Endothelial cell of umbilical vein (primary cell): ENCODE data around the gene EMID1. TPM values are rescaled to one million over a fixed set of nuclear protein-coding genes. Genes with fewer than 3 reads are reported as not detected.

Source experiments
- BruUV-seq: library from RNA; stranded (reverse); fragments of 400-500 nt; replicated peaks from 2 replicates; lab custom pipeline; 2021; lab: Mats Ljungman, UMichigan
- CTCF ChIA-PET: fragments of 300-600, 350-600 bp; sonication (Branson Sonifier 250); formaldehyde crosslinking; loops from one replicate; lab custom pipeline; 2021; ENCODE audit warnings: antibody characterized with exemption, inconsistent platforms; lab: Charles Lee
- POLR2A ChIA-PET: fragments of 300-600, 350-600 bp; sonication (Branson Sonifier 250); formaldehyde crosslinking; loops from one replicate; lab custom pipeline; 2021; ENCODE audit warnings: antibody characterized with exemption, inconsistent platforms; lab: Charles Lee
- DNase-seq: peaks from one replicate; pipeline ENCODE4 v3.0.0-alpha.2; 2011; ENCODE audit warnings: low read depth, low spot score
- FAIRE-seq: peaks from 2 replicates; lab custom pipeline; 2011; peaks lifted over from hg19 to GRCh38; lab: Jason Lieb, UNC
- H2AFZ ChIP-seq: 2 replicates; pipeline ENCODE4 v1.6.0; 2012; ENCODE audit warnings: low read depth, low read length, control low read depth, inconsistent platforms
- H3K27ac ChIP-seq: 2 replicates; pipeline ENCODE4 v1.5.1; 2011; ENCODE audit warnings: low read depth, mild to moderate bottlenecking, control low read depth, low read length, moderate library complexity; ENCODE audit not compliant: insufficient read depth
- H3K27me3 ChIP-seq, 2 experiments: 2 replicates each; pipeline versions ENCODE4 v1.6.0 to v1.6.1; 2011; ENCODE audit warnings: low read length in 2 of 2, mixed read lengths in 1 of 2; ENCODE audit not compliant: control insufficient read depth in 2 of 2, insufficient read depth in 2 of 2
- H3K36me3 ChIP-seq, 2 experiments: 2 replicates in 1 of 2; 3 replicates in 1 of 2; pipeline ENCODE4 v1.5.1; 2011; ENCODE audit warnings: low read length in 2 of 2, mild to moderate bottlenecking in 1 of 2, moderate library complexity in 1 of 2; ENCODE audit not compliant: control insufficient read depth in 2 of 2, insufficient read depth in 2 of 2; ENCODE audit errors: extremely low read depth in 1 of 2
- H3K4me1 ChIP-seq: 3 replicates; pipeline ENCODE4 v1.5.1; 2011; ENCODE audit warnings: mild to moderate bottlenecking, low read length; ENCODE audit not compliant: control insufficient read depth, insufficient read depth; ENCODE audit errors: extremely low read depth
- H3K4me2 ChIP-seq: 2 replicates; pipeline ENCODE4 v1.6.1; 2011; ENCODE audit warnings: low read length, control low read depth, mixed read lengths; ENCODE audit not compliant: insufficient read depth
- H3K4me3 ChIP-seq, 3 experiments: fragments of 200-600 bp in 1 of 3; sonication (generic), shearing (Covaris generic) in 1 of 3; replicated peaks in 1 of 3; 2 replicates each; pipeline ENCODE4 v1.5.1; 2011 to 2016; ENCODE audit warnings: control low read depth in 3 of 3, low read length in 3 of 3, mild to moderate bottlenecking in 2 of 3, inconsistent platforms in 1 of 3, low read depth in 1 of 3, moderate library complexity in 1 of 3; ENCODE audit not compliant: insufficient read depth in 1 of 3
- H3K79me2 ChIP-seq: 2 replicates; pipeline ENCODE4 v1.6.0; 2012; ENCODE audit warnings: low read length, inconsistent platforms; ENCODE audit not compliant: control insufficient read depth, insufficient read depth
- H3K9ac ChIP-seq: replicated peaks from 2 replicates; pipeline ENCODE3; 2011; ENCODE audit warnings: low read length, control low read depth; ENCODE audit not compliant: insufficient read depth; ENCODE audit errors: extremely low read depth
- H3K9me1 ChIP-seq: replicated peaks from 3 replicates; pipeline ENCODE4 v1.6.0; 2011; ENCODE audit warnings: mild to moderate bottlenecking, low read length; ENCODE audit not compliant: control insufficient read depth, insufficient read depth; ENCODE audit errors: extremely low read depth
- H3K9me3 ChIP-seq: replicated peaks from 2 replicates; pipeline ENCODE4 v1.5.1; 2012; ENCODE audit warnings: low read length, inconsistent platforms; ENCODE audit not compliant: control insufficient read depth, insufficient read depth
- H4K20me1 ChIP-seq: replicated peaks from 2 replicates; pipeline ENCODE3; 2011; ENCODE audit warnings: mild to moderate bottlenecking, low read length; ENCODE audit not compliant: control insufficient read depth, insufficient read depth; ENCODE audit errors: extremely low read depth
- EZH2 ChIP-seq: IDR thresholded peaks from 2 replicates; pipeline ENCODE4 v1.6.1; 2012; ENCODE audit warnings: borderline replicate concordance, low read depth, mild to moderate bottlenecking, moderate library complexity, low read length, inconsistent platforms; ENCODE audit not compliant: severe bottlenecking
- FOS ChIP-seq: IDR thresholded peaks from 2 replicates; pipeline ENCODE4 v1.6.1; 2011; ENCODE audit warnings: mild to moderate bottlenecking, low read length, moderate library complexity, borderline replicate concordance; ENCODE audit not compliant: insufficient read depth
- GATA2 ChIP-seq: IDR thresholded peaks from 2 replicates; pipeline ENCODE4 v1.7.0; 2011; ENCODE audit warnings: low read depth, mild to moderate bottlenecking, moderate library complexity, mixed read lengths, low read length; ENCODE audit not compliant: insufficient read length, insufficient read depth
- JUN ChIP-seq: IDR thresholded peaks from 2 replicates; pipeline ENCODE4 v1.6.1; 2011; ENCODE audit warnings: borderline replicate concordance, low read depth; ENCODE audit not compliant: insufficient read length, insufficient read depth
- MYC ChIP-seq: IDR thresholded peaks from one replicate; pipeline ENCODE4 v1.6.1; 2011; ENCODE audit warnings: mild to moderate bottlenecking, low read depth, low read length
- POLR2A ChIP-seq: IDR thresholded peaks from 2 replicates; pipeline ENCODE4 v1.6.1; 2012; ENCODE audit warnings: low read depth, mild to moderate bottlenecking, control low read depth, low read length
- POLR2AphosphoS5 ChIP-seq: IDR thresholded peaks from 2 replicates; pipeline ENCODE4 v1.6.1; 2012; ENCODE audit warnings: low read depth, mild to moderate bottlenecking, control low read depth, low read length, moderate library complexity; ENCODE audit not compliant: insufficient read depth
- dilution Hi-C: fragments of 300-500 bp; cut with MboI; formaldehyde crosslinking; loops from one replicate; pipeline ENCODE4 v1.15.0; 2019; ENCODE audit warnings: low sequenced_read_pairs; ENCODE audit not compliant: extremely low pct_ligation_motif_present
- intact Hi-C: fragments of 100-400 bp; cut with micrococcal nuclease; formaldehyde crosslinking; loops from one replicate; pipeline ENCODE4 v1.10.0; 2022
- polyA plus RNA-seq, 4 experiments: library from polyadenylated mRNA; depleted of rRNA in 3 of 4; stranded (reverse) in 3 of 4; unstranded in 1 of 4; fragments of >200 nt; gene quantifications; 2 replicates each; pipeline versions ENCODE4 v1.2.1 to v1.2.3, GENCODE V29; 2011 to 2012; ENCODE audit warnings: missing spikeins in 1 of 4
- total RNA-seq: library from RNA; stranded (reverse); gene quantifications from 2 replicates; pipeline ENCODE4 v1.2.3, GENCODE V29; 2021
- TF ChIP-seq, protein P1 (sequence below): IDR thresholded peaks from 2 replicates; pipeline ENCODE4 v1.6.1; 2011; ENCODE audit not compliant: insufficient read depth, insufficient read length
- TF ChIP-seq, protein P2 (sequence below), 2 donors: IDR thresholded peaks; 1 replicate in 1 of 2; 2 replicates in 1 of 2; pipeline ENCODE4 v1.5.1; 2011; ENCODE audit warnings: low read length in 2 of 2, mild to moderate bottlenecking in 2 of 2, moderate library complexity in 2 of 2, control low read depth in 1 of 2, inconsistent platforms in 1 of 2, low read depth in 1 of 2; ENCODE audit not compliant: insufficient read depth in 1 of 2; ENCODE audit errors: extremely low read depth in 1 of 2

Gene EMID1
- total and polyA plus RNA-seq, 2 donors (not counting 3 experiments of a cell fraction or from before 2014, with no cell fraction given), result 0.51 to 0.75 TPM

- Histone ChIP-seq H3K9ac (no peak overlapping the region), H3K27me3 (no peaks in the 10 kb centered on the region), H3K4me3 (no peak overlapping the region), H3K36me3 (peaks cover 12 to 28% of the 10 kb centered on the region in 2 experiments), H3K4me2 (no peak overlapping the region), H4K20me1 (no peaks in the 10 kb centered on the region), H3K9me3 (no peaks in the 10 kb centered on the region), H3K79me2 (peaks cover 2% of the 10 kb centered on the region), H2AFZ (no peak overlapping the region), H3K9me1 (no peaks in the 10 kb centered on the region), H3K4me1 (no peaks in the 10 kb centered on the region), H3K27ac (no peak overlapping the region)
- intact Hi-C loops, result no loop called here
- FAIRE-seq (no peak), DNase-seq (no peak)
- no peak for TF ChIP-seq POLR2A
- TF ChIP-seq GATA2, result no peak
- TF ChIP-seq, protein P1, sequence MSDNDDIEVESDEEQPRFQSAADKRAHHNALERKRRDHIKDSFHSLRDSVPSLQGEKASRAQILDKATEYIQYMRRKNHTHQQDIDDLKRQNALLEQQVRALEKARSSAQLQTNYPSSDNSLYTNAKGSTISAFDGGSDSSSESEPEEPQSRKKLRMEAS, result no peak
- no peak for TF ChIP-seq EZH2
- TF ChIP-seq, protein P2, sequence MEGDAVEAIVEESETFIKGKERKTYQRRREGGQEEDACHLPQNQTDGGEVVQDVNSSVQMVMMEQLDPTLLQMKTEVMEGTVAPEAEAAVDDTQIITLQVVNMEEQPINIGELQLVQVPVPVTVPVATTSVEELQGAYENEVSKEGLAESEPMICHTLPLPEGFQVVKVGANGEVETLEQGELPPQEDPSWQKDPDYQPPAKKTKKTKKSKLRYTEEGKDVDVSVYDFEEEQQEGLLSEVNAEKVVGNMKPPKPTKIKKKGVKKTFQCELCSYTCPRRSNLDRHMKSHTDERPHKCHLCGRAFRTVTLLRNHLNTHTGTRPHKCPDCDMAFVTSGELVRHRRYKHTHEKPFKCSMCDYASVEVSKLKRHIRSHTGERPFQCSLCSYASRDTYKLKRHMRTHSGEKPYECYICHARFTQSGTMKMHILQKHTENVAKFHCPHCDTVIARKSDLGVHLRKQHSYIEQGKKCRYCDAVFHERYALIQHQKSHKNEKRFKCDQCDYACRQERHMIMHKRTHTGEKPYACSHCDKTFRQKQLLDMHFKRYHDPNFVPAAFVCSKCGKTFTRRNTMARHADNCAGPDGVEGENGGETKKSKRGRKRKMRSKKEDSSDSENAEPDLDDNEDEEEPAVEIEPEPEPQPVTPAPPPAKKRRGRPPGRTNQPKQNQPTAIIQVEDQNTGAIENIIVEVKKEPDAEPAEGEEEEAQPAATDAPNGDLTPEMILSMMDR (IDR thresholded peaks at IDR 0.05; ENCODE audit: extremely low read depth in 1 of 2, insufficient read depth in 1 of 2, low read depth in 1 of 2, low read length in 2 of 2), result no peak
- no peak for TF ChIP-seq MYC
- TF ChIP-seq FOS, result no peak
- no peak for TF ChIP-seq POLR2AphosphoS5
- TF ChIP-seq JUN, result no peak
- ChIA-PET POLR2A (no interaction called here), CTCF (interaction anchor here (2.0 kb wide), 2 partner anchors 11 to 57 kb away, joined by 7 to 13 read pairs; no protein-coding TSS in a partner anchor)
- dilution Hi-C loops, result no loop called here
- BruUV-seq, result no TSS peak
Observed at GRCh38 chr22:29302402-29302680, 96.6 kb downstream of the EMID1 start.
